Measurements from ENCODE around the gene BEGAIN.

The BEGAIN gene

GRCh38 chr14:100620255-100621100, 33.3 kb upstream of the BEGAIN start:
- Histone ChIP-seq H3K36me3 (ENCODE audit: insufficient read depth, low read length) (no peaks in the 10 kb centered on the region), H3K4me1 (ENCODE audit: insufficient read depth, low read length) (no peaks in the 10 kb centered on the region; the same call in 1 of the 2 replicates), H3K9me3 (ENCODE audit: control insufficient read depth, insufficient read depth, low read length) (no peaks in the 10 kb centered on the region), H3K9ac (ENCODE audit: low read depth, low read length) (no peak overlapping the region)

GRCh38 chr14:100619396-100620254, 32.4 kb upstream of the BEGAIN start:
- H3K9me3 ChIP-seq (ENCODE audit: control insufficient read depth, insufficient read depth, low read length) = no peaks in the 10 kb centered on the region
- H3K4me1 ChIP-seq (ENCODE audit: insufficient read depth, low read length) = no peaks in the 10 kb centered on the region; the same call in 1 of the 2 replicates
- H3K36me3 ChIP-seq (ENCODE audit: insufficient read depth, low read length) = no peaks in the 10 kb centered on the region
- H3K9ac ChIP-seq (ENCODE audit: low read depth, low read length) = no peak overlapping the region

GRCh38 chr14:100618763-100619320, 31.6 kb upstream of the BEGAIN start:
- Histone ChIP-seq H3K9me3 (ENCODE audit: control insufficient read depth, insufficient read depth, low read length) (no peaks in the 10 kb centered on the region), H3K36me3 (ENCODE audit: insufficient read depth, low read length) (no peaks in the 10 kb centered on the region), H3K4me1 (ENCODE audit: insufficient read depth, low read length) (no peaks in the 10 kb centered on the region; the same call in 1 of the 2 replicates), H3K9ac (ENCODE audit: low read depth, low read length) (no peak overlapping the region)

GRCh38 chr14:100618318-100618693, 31.1 kb upstream of the BEGAIN start:
- Histone ChIP-seq H3K36me3 (ENCODE audit: insufficient read depth, low read length) (no peaks in the 10 kb centered on the region), H3K4me1 (ENCODE audit: insufficient read depth, low read length) (no peaks in the 10 kb centered on the region; the same call in 1 of the 2 replicates), H3K9ac (ENCODE audit: low read depth, low read length) (no peak overlapping the region), H3K9me3 (ENCODE audit: control insufficient read depth, insufficient read depth, low read length) (no peaks in the 10 kb centered on the region)

- no peaks in the 10 kb centered on the region for H3K9me3 ChIP-seq (ENCODE audit: control insufficient read depth, insufficient read depth, low read length)
- H3K36me3 ChIP-seq (ENCODE audit: insufficient read depth, low read length) = no peaks in the 10 kb centered on the region
- H3K4me1 ChIP-seq (ENCODE audit: insufficient read depth, low read length) = no peaks in the 10 kb centered on the region; the same call in 1 of the 2 replicates
- H3K9ac ChIP-seq (ENCODE audit: low read depth, low read length) = no peak overlapping the region
Observed at GRCh38 chr14:100617410-100618317, 30.4 kb upstream of the BEGAIN start.

- Histone ChIP-seq H3K9ac (ENCODE audit: low read depth, low read length) (no peak overlapping the region), H3K9me3 (ENCODE audit: control insufficient read depth, insufficient read depth, low read length) (no peaks in the 10 kb centered on the region), H3K36me3 (ENCODE audit: insufficient read depth, low read length) (no peaks in the 10 kb centered on the region), H3K4me1 (ENCODE audit: insufficient read depth, low read length) (no peaks in the 10 kb centered on the region; the same call in 1 of the 2 replicates)
Observed at GRCh38 chr14:100616854-100617409, 29.7 kb upstream of the BEGAIN start.

- no peaks in the 10 kb centered on the region for H3K9me3 ChIP-seq (ENCODE audit: control insufficient read depth, insufficient read depth, low read length)
- H3K9ac ChIP-seq (ENCODE audit: low read depth, low read length) = no peak overlapping the region
- H3K36me3 ChIP-seq (ENCODE audit: insufficient read depth, low read length) = no peaks in the 10 kb centered on the region
- H3K4me1 ChIP-seq (ENCODE audit: insufficient read depth, low read length) = no peaks in the 10 kb centered on the region
Observed at GRCh38 chr14:100615736-100616695, 28.8 kb upstream of the BEGAIN start.

GRCh38 chr14:100614803-100615202, 27.6 kb upstream of the BEGAIN start:
- Histone ChIP-seq H3K36me3 (ENCODE audit: insufficient read depth, low read length) (no peaks in the 10 kb centered on the region), H3K9ac (ENCODE audit: low read depth, low read length) (no peak overlapping the region), H3K4me1 (ENCODE audit: insufficient read depth, low read length) (no peaks in the 10 kb centered on the region), H3K9me3 (ENCODE audit: control insufficient read depth, insufficient read depth, low read length) (no peaks in the 10 kb centered on the region)

- Histone ChIP-seq H3K36me3 (ENCODE audit: insufficient read depth, low read length) (no peaks in the 10 kb centered on the region), H3K4me1 (ENCODE audit: insufficient read depth, low read length) (no peaks in the 10 kb centered on the region), H3K9ac (ENCODE audit: low read depth, low read length) (no peak overlapping the region), H3K9me3 (ENCODE audit: control insufficient read depth, insufficient read depth, low read length) (no peaks in the 10 kb centered on the region)
Observed at GRCh38 chr14:100612986-100613385, 25.8 kb upstream of the BEGAIN start.

- H3K4me1 ChIP-seq (ENCODE audit: insufficient read depth, low read length) = no peaks in the 10 kb centered on the region
- H3K36me3 ChIP-seq (ENCODE audit: insufficient read depth, low read length) = no peaks in the 10 kb centered on the region
- no peak overlapping the region for H3K9ac ChIP-seq (ENCODE audit: low read depth, low read length)
- H3K9me3 ChIP-seq (ENCODE audit: control insufficient read depth, insufficient read depth, low read length) = no peaks in the 10 kb centered on the region
Observed at GRCh38 chr14:100611811-100612480, 24.7 kb upstream of the BEGAIN start.

- no peak overlapping the region for H3K9ac ChIP-seq (ENCODE audit: low read depth, low read length)
- H3K36me3 ChIP-seq (ENCODE audit: insufficient read depth, low read length) = no peaks in the 10 kb centered on the region
- H3K9me3 ChIP-seq (ENCODE audit: control insufficient read depth, insufficient read depth, low read length) = no peaks in the 10 kb centered on the region
- no peaks in the 10 kb centered on the region for H3K4me1 ChIP-seq (ENCODE audit: insufficient read depth, low read length)
Observed at GRCh38 chr14:100610511-100611217, 23.4 kb upstream of the BEGAIN start.

GRCh38 chr14:100609941-100610391, 22.7 kb upstream of the BEGAIN start:
- Histone ChIP-seq H3K4me1 (ENCODE audit: insufficient read depth, low read length) (no peaks in the 10 kb centered on the region), H3K9me3 (ENCODE audit: control insufficient read depth, insufficient read depth, low read length) (no peaks in the 10 kb centered on the region), H3K9ac (ENCODE audit: low read depth, low read length) (no peak overlapping the region)

More at GRCh38 chr14:100609941-100610391, 22.7 kb upstream of the BEGAIN start:
- no peaks in the 10 kb centered on the region for H3K36me3 ChIP-seq (ENCODE audit: insufficient read depth, low read length)
